OCI-LY3 (cell line): ENCODE data around the gene LRGUK.

ENCODE experiments used
- EZH2phosphoT487 ChIP-seq: fragments of 200-600 bp; shearing (Covaris generic); IDR thresholded peaks from 2 replicates; pipeline ENCODE4 v1.6.1; 2018; ENCODE audit warnings: antibody characterized with exemption, mixed run types, low read depth
- TF ChIP-seq, protein P1 (sequence below): fragments of 200-600, 300-600 bp; sonication (generic); IDR thresholded peaks from 2 replicates; pipeline ENCODE4 v1.5.1; 2014; ENCODE audit warnings: antibody characterized with exemption, low read length, low read depth

DNA sequence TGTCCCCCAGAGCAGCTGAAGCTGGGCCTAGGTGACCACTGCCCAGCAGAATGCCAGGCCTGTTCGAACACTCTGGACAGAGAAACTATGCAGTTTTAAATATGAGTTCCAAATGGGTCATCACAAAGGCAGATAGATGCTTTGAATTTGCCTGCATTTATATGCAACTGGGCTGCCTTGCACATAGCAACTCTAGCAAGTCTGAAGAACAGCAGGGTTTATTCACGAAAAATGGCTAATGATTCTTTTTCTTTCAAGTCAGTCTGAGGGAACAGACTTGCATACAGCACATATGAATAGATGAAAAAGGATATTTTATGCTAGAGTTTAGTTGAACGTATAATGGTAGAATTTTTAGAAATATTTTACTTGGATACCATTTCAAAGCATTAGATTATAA lies 121.1 kb downstream of the LRGUK start:
- TF ChIP-seq, protein P1, sequence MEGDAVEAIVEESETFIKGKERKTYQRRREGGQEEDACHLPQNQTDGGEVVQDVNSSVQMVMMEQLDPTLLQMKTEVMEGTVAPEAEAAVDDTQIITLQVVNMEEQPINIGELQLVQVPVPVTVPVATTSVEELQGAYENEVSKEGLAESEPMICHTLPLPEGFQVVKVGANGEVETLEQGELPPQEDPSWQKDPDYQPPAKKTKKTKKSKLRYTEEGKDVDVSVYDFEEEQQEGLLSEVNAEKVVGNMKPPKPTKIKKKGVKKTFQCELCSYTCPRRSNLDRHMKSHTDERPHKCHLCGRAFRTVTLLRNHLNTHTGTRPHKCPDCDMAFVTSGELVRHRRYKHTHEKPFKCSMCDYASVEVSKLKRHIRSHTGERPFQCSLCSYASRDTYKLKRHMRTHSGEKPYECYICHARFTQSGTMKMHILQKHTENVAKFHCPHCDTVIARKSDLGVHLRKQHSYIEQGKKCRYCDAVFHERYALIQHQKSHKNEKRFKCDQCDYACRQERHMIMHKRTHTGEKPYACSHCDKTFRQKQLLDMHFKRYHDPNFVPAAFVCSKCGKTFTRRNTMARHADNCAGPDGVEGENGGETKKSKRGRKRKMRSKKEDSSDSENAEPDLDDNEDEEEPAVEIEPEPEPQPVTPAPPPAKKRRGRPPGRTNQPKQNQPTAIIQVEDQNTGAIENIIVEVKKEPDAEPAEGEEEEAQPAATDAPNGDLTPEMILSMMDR: no peak
- TF ChIP-seq EZH2phosphoT487: no peak
